HG03108 (cell line): Measurements from ENCODE around the gene KCNK3.

Experiments used
- ATAC-seq: cut with Tn5 transposase; IDR thresholded peaks from one replicate; pipeline ENCODE4 v1.9.1; 2021; ENCODE audit warnings: moderate library complexity; ENCODE audit not compliant: unreplicated experiment

Gene KCNK3

GRCh38 chr2:26687801-26688200 lies 4.7 kb upstream of the KCNK3 start:
- ATAC-seq, result no peak

- ATAC-seq, result no peak
Measured at GRCh38 chr2:26691161-26691560, 1.4 kb upstream of the KCNK3 start.

GRCh38 chr2:26691881-26692278 lies 642 bp upstream of the KCNK3 start:
- no peak for ATAC-seq

- no peak for ATAC-seq
Measured at GRCh38 chr2:26692897-26693849, 651 bp downstream of the KCNK3 start.

GRCh38 chr2:26694001-26694400 lies 1.5 kb downstream of the KCNK3 start:
- ATAC-seq, result no peak

GRCh38 chr2:26696351-26696816 lies 3.9 kb downstream of the KCNK3 start:
- no peak for ATAC-seq

GRCh38 chr2:26697425-26697824 lies 4.9 kb downstream of the KCNK3 start:
- ATAC-seq, result no peak

GRCh38 chr2:26699295-26699694 lies 6.8 kb downstream of the KCNK3 start:
- ATAC-seq, result no peak

- no peak for ATAC-seq
Measured at GRCh38 chr2:26700078-26700477, 7.6 kb downstream of the KCNK3 start.

GRCh38 chr2:26701596-26701995 lies 9.1 kb downstream of the KCNK3 start:
- ATAC-seq, result no peak

GRCh38 chr2:26702025-26702424 lies 9.5 kb downstream of the KCNK3 start:
- ATAC-seq, result no peak

GRCh38 chr2:26704441-26704977 lies 12.0 kb downstream of the KCNK3 start:
- no peak for ATAC-seq

GRCh38 chr2:26705126-26705525 lies 12.6 kb downstream of the KCNK3 start:
- no peak for ATAC-seq

- no peak for ATAC-seq
Measured at GRCh38 chr2:26706093-26706492, 13.6 kb downstream of the KCNK3 start.

GRCh38 chr2:26706616-26707473 lies 14.3 kb downstream of the KCNK3 start:
- no peak for ATAC-seq

GRCh38 chr2:26707747-26708146 lies 15.2 kb downstream of the KCNK3 start:
- ATAC-seq, result no peak

GRCh38 chr2:26708457-26708856 lies 15.9 kb downstream of the KCNK3 start:
- no peak for ATAC-seq

- ATAC-seq, result no peak
Measured at GRCh38 chr2:26709323-26710110, 17.0 kb downstream of the KCNK3 start.

- no peak for ATAC-seq
Measured at GRCh38 chr2:26710145-26710544, 17.6 kb downstream of the KCNK3 start.

- no peak for ATAC-seq
Measured at GRCh38 chr2:26710743-26711456, 18.4 kb downstream of the KCNK3 start.
